Inferior parietal cortex (tissue), 1 donor: Measurements from ENCODE around the gene CYP4F12.

Source experiments
- DNase-seq: peaks from one replicate; pipeline ENCODE4 v3.0.0-alpha.2; 2016; ENCODE audit errors: extremely low spot score

CYP4F12 gene

GRCh38 chr19:15714638-15715037 is 41.8 kb downstream of the CYP4F12 start:
- DNase-seq = no peak

GRCh38 chr19:15715642-15716041 is 42.8 kb downstream of the CYP4F12 start:
- no peak for DNase-seq

GRCh38 chr19:15717809-15718208 is 44.9 kb downstream of the CYP4F12 start:
- DNase-seq = no peak

GRCh38 chr19:15721268-15721667 is 48.4 kb downstream of the CYP4F12 start:
- no peak for DNase-seq

DNA sequence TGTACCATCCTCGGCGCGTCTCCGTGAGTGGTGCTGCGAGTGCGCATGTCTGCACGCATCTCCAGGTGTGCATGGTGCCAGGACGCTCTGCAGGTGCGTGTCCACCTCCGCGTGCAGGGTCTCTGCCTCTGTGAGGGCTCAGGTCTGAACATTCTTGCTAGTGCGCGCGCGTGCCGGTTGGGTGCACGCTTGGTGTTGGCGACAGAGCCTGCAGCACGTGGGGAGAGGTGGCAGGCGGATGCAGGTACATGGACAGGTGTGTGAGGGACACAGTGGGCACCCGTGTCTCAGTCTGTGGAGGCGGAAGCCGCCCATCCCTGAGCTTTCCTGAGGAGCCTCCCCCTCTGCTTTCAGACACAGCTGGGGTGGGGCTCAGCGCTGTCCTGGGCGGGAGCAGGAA is 50.1 kb downstream of the CYP4F12 start:
- no peak for DNase-seq

- no peak for DNase-seq
Observed at GRCh38 chr19:15727724-15728123, 54.8 kb downstream of the CYP4F12 start, which contains the start of gene OR10H2. Gene OR10H2, plus strand, starts transcription at chr19:15728024. Its CDS starts 20 bp downstream, at chr19:15728044.

GRCh38 chr19:15730538-15730937 is 57.7 kb downstream of the CYP4F12 start:
- DNase-seq = no peak

- DNase-seq = no peak
Observed at GRCh38 chr19:15732388-15732787, 59.5 kb downstream of the CYP4F12 start.

- no peak for DNase-seq
Observed at GRCh38 chr19:15733895-15734294, 61.0 kb downstream of the CYP4F12 start.

GRCh38 chr19:15737722-15738121 is 64.8 kb downstream of the CYP4F12 start, which contains the start of gene OR10H3:
Gene OR10H3, plus strand, starts transcription at chr19:15737985. Its CDS starts 3,408 bp downstream, at chr19:15741393.
- DNase-seq = no peak

- no peak for DNase-seq
Observed at GRCh38 chr19:15740785-15741184, 67.9 kb downstream of the CYP4F12 start.
